ENCODE data around the gene HYLS1.
A peak's percentile ranks its signal among the peaks of the same experiment; 100 is the strongest.
"Not testable (repeated sequence)": the region's sequence is repeated elsewhere in the genome, so short reads cannot be mapped to it uniquely, and the experiment has no call there.

HYLS1 gene

DNA sequence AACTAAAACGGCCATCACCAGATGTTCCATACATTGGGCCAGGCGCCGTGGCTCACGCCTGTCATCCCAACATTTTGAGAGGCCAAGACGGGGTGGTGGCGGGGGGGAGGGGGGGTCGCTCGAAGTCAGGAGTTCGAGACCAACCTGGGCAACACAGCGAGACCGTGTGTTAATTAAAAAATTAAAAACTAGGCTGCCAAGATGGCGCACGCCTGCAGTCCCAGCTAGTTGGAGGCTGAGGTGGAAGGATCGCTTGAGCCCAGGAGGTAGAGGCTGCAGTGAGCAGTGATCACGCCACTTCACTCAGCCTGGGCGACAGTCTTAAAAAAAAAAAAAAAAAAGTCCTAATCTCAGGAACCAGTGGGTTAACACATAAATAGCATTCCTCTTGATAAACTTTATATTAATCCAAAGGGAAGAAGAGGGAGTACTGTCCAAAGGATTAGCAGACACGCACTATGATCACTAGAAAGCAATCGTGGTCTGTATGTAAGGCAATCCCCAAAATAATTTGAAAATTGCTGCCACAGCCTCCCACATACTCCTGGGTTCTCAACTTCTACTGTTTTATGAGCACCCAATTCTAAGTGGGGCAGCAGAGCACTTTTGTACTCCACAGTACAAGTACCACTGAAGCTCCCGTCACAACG is 14.9 kb downstream of the HYLS1 start:
- DNase-seq (ENCODE audit: low read depth, low spot score): no peak
- H3K27ac ChIP-seq: peak overlapping the region; percentile 39

- peak within 1 kb of the TSS; percentile 39 for H3K27ac ChIP-seq
- DNase-seq (ENCODE audit: low read depth, low spot score): no peak
Measured at GRCh38 chr11:125902927-125903710, 15.7 kb downstream of the HYLS1 start, which contains the start of gene PUS3. PUS3 (minus strand) TSS chr11:125903206; CDS start chr11:125896284, 6,922 bp downstream.

DNA sequence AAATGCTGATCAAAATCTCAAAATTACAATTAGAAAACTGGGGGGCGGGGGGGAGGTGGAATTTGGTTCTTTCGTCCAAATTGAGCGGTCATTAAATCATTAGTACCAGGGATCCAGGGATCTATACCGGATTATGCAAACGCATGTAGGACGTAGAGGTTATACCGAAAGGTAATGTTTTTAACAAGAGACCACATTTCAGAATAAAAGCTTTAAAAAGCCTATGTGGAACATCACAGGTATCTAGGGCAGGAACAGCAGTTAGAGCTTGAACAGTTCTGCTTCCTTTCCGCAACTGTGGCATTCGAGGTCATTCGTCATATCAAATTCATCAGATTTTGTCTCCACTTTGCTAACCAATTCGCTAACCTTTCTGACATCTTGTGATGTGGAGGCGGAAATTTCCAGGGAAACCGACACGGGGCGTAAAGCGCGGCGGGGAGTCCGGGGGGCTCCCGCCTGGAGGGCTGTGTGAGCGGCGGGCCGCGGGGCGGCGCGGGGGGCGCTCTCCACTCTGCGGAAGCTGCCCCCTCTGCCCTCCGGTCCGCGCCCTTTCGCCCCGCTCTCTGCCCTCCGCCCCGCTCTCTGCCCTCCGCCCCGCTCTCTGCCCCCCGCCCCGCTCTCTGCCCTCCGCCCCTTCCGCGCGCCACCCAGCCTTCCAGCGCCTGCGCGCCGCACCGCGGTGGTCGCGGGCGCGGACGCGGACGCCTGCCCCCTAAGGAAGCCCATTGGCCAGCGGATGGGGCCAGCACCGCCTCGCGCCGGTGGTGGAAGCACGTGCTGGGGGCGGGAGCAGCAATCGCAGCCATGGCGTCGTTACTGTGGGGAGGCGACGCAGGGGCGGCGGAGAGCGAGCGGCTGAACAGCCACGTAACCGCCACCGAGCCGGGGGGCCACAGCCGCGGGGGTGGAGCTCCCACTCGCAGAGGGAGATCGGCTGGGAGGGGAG is 16.5 kb downstream of the HYLS1 start, which contains the start of gene DDX25:
Gene DDX25, plus strand, starts transcription at position 798 of the 949 bp plus-strand sequence. Its CDS starts 10 bp downstream, at position 808.
- no peak within 1 kb of the TSS for H3K27ac ChIP-seq
- DNase-seq (ENCODE audit: low read depth, low spot score): no peak

GRCh38 chr11:125904678-125905077 is 17.2 kb downstream of the HYLS1 start:
- no peak overlapping the region for H3K27ac ChIP-seq
- no peak for DNase-seq (ENCODE audit: low read depth, low spot score)

DNA sequence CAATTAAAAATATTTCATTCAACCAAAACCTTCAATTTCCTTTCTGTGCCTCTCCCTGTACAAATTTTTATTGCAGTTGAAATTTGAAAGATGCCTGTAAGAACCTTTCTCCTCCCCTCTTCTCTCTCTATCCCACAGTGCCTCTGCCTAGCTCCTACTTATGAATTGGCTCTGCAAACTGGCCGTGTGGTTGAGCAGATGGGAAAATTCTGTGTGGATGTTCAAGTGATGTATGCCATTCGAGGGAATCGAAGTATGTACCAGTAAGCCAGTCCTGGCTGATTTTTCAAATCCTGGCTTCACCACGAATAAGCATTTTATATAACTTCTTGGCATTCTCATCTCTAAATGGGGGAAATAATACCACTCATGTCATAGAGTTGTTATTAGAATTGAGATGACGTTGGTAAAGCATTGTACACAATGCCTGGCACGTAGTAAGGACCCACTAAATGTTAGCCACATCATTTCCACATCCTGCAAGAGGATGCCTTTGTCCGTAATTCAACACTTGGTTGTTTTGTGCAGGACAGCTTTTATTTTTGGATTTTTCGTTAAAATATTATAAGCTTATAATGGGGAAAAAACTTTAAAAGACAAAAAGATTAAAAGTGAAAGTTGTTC is 22.9 kb downstream of the HYLS1 start:
- no peak overlapping the region for H3K27ac ChIP-seq
- no peak for DNase-seq (ENCODE audit: low read depth, low spot score)

DNA sequence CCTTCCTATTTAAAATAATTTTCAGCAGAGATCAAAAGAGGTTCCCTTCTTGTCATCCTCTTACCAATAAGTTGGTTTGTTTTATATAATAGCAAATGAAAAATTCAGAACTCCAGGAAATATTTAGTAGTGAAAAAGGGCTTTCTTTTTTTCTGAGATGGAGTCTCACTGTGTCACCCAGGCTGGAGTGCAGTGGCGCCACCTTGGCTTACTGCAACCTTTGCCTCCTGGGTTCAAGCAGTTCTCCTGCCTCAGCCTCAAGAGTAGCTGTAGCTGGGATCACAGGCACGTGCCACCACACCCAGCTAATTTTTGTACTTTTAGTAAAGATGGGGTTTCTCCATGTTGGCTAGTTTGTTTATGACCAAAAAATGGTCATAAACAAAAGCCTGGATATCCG is 27.1 kb downstream of the HYLS1 start:
- not testable (repeated sequence) for DNase-seq (ENCODE audit: low read depth, low spot score); H3K27ac ChIP-seq

GRCh38 chr11:125916683-125917347 is 29.3 kb downstream of the HYLS1 start:
- no peak for DNase-seq (ENCODE audit: low read depth, low spot score)

GRCh38 chr11:125918140-125918840 is 30.8 kb downstream of the HYLS1 start:
- no peak overlapping the region for H3K27ac ChIP-seq
- no peak for DNase-seq (ENCODE audit: low read depth, low spot score)

More at GRCh38 chr11:125916683-125917347, 29.3 kb downstream of the HYLS1 start:
- H3K27ac ChIP-seq: no peak overlapping the region

DNA sequence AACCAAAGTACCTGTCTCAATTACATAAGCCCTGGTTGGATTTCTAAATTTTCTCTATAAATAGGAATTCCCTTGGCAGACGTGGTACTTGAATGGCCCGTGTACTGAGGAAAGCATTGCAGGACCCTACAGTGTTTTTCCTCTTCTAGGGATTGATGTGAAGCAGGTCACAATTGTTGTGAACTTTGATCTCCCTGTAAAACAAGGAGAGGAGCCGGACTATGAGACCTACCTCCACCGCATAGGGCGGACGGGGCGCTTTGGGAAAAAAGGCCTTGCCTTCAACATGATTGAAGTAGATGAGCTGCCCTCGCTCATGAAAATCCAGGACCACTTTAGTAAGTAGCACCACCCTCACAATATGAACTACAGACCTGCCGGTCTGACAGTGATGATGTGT is 33.6 kb downstream of the HYLS1 start:
- no peak for DNase-seq (ENCODE audit: low read depth, low spot score)
- no peak overlapping the region for H3K27ac ChIP-seq

DNA sequence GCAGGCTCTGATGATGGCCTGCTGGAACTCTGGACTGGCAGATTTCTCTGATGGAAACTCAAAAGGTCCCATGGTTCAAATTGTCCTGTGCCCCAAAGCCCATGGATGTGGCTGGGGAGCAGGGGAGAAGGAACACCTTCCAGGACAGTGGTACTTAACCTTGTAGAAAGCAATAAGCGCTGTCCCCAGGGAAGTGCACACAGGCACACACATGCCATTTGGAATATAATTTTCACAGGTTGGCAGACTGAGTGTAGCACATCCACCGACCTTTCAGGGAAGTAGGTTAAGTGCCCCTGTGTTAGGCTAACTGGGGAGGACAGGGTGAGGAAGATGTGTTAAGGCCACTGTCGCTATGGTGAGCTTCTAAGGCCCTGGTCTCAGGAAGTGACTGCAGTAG is 34.7 kb downstream of the HYLS1 start:
- H3K27ac ChIP-seq: no peak overlapping the region
- no peak for DNase-seq (ENCODE audit: low read depth, low spot score)

GRCh38 chr11:125923012-125923579 is 35.6 kb downstream of the HYLS1 start:
- H3K27ac ChIP-seq: no peak overlapping the region
- peak; percentile 6 for DNase-seq (ENCODE audit: low read depth, low spot score)

DNA sequence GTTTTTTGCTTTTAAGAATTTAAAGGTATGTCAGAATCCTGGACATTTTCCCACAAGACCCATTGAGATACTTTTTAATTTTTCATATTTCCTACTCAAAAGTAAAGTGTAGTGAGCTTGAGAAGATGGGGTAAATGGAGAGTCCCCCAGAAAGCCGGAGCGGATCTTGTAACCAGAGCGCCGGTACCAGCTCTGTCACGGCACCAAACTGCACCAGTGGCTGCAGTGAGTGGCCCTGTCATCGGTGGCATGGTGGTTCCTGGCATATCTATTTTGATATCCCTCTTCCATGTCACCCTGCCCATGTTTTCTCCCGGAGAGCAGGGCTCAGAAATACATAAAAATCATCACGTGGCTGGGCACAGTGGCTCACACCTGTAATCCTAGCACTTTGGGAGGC is 36.2 kb downstream of the HYLS1 start:
- no peak overlapping the region for H3K27ac ChIP-seq
- no peak for DNase-seq (ENCODE audit: low read depth, low spot score)

GRCh38 chr11:125924384-125925007 is 37.0 kb downstream of the HYLS1 start:
- DNase-seq (ENCODE audit: low read depth, low spot score): no peak
- no peak overlapping the region for H3K27ac ChIP-seq

GRCh38 chr11:125925247-125925740 is 37.8 kb downstream of the HYLS1 start:
- H3K27ac ChIP-seq: no peak overlapping the region
- DNase-seq (ENCODE audit: low read depth, low spot score): no peak

DNA sequence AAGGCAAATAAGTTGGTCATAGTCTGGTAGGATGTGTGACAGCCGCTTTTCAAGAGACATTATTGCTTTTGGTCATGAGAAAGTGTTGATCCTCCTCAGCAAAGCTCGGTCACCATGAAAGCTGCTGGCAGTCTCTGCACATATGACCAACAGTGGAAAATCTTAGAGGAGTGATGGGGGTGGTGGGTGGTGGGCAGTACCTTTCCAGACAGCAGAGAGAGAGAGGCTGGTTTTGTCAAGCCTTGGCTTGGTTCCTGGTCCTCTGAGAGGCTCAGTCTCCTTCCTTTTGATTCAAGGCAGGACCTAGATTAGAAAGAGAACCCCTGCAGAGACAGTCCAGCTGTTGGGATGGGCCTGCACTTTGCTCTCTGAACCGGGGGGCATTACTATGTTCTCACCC is 38.3 kb downstream of the HYLS1 start:
- no peak overlapping the region for H3K27ac ChIP-seq
- no peak for DNase-seq (ENCODE audit: low read depth, low spot score)

DNA sequence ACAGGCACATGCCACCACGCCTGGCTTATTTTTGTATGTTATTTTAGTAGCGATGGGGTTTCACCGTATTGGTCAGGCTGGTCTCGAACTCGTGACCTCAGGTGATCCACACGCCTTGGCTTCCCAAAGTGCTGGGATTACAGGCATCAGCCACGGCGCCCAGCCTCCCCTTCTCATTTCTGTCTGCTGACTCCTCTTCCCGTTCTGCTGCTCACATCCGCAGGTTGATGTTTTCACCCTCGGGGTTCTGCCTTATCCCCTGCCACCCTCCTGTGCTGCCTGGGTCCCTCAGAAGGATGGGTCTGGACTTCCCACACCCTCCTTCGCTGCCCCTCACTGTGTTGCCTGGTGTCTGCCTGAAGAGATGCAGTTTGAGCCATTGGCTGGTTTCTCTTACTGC is 39.2 kb downstream of the HYLS1 start:
- DNase-seq (ENCODE audit: low read depth, low spot score): no peak
- no peak overlapping the region for H3K27ac ChIP-seq

DNA sequence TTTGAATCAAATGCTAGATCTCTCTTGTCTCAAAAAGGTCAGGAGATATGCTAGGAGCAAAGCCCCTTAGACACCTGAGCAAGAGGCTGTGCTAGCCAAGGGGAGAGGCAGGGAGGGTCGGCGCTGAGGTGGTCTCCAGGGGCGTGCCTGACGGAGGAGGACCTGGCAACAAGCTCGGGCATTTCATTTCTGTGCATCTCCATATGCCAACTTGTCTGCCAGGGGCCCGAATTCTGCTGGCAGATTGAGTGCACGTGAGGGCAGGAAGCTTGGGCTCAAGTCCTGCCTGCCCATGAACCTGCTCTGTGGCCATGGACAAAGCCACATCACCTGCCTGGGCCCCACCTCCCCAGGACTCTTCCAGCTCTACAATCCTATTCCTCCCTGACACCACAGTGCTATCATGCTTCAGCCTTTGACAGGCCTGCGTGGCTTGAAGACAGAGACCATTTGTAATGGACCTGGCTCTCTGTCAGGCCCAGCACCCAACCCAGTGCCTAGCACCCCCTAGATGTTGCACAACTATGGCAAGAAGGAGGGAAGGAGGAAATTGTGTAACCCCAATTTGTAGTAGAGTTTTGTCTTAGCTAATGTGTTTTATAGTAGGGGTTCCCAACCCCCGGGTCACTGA is 42.1 kb downstream of the HYLS1 start:
- no peak overlapping the region for H3K27ac ChIP-seq
- DNase-seq (ENCODE audit: low read depth, low spot score): no peak

DNA sequence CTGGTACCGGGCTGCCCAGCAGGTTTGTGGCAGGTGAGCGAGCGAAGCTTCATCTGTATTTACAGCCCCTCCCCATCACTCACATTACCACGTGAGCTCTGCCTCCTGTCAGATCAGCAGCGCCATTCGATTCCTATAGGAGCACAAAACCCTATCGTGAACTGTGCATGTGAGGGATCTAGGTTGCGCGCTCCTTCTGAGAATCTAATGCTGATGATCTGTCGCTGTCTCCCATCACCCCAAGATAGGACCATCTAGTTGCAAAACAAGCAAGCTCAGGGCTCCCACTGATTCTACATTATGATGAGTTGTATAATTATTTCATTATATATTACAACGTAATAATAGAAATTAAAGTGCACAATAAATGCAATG is 42.6 kb downstream of the HYLS1 start:
- no peak overlapping the region for H3K27ac ChIP-seq
- DNase-seq (ENCODE audit: low read depth, low spot score): no peak
